HepG2 (cell line): Measurements from ENCODE around the gene DPP6. TPM values are rescaled to one million over a fixed set of nuclear protein-coding genes. Genes with fewer than 3 reads are reported as not detected.

ENCODE experiments used
- BRD4 ChIP-seq: sonication (generic); formaldehyde crosslinking; IDR thresholded peaks from 2 replicates; pipeline ENCODE4 v1.4.0; 2020; ENCODE audit warnings: missing genetic modification reagents
- HOXA5 ChIP-seq: sonication (generic); formaldehyde crosslinking; IDR thresholded peaks from 2 replicates; pipeline ENCODE4 v1.4.0; 2020; ENCODE audit warnings: missing genetic modification reagents
- HOXA7 ChIP-seq: sonication (generic); formaldehyde crosslinking; IDR thresholded peaks from 2 replicates; pipeline ENCODE4 v1.8.1; 2022; ENCODE audit warnings: mild to moderate bottlenecking, missing genetic modification reagents, moderate library complexity
- JDP2 ChIP-seq: sonication (generic); formaldehyde crosslinking; IDR thresholded peaks from 2 replicates; pipeline ENCODE4 v1.8.1; 2022; ENCODE audit warnings: missing genetic modification reagents, borderline replicate concordance
- NR1H2 ChIP-seq: sonication (generic); formaldehyde crosslinking; IDR thresholded peaks from 2 replicates; pipeline ENCODE4 v1.8.1; 2022; ENCODE audit warnings: low read depth, missing genetic modification reagents, borderline replicate concordance
- SPEN ChIP-seq: sonication (generic); formaldehyde crosslinking; IDR thresholded peaks from 2 replicates; pipeline ENCODE4 v1.5.1; 2020; ENCODE audit warnings: low read depth, mild to moderate bottlenecking, missing genetic modification reagents
- ZBTB7B ChIP-seq: sonication (generic); formaldehyde crosslinking; IDR thresholded peaks from 2 replicates; pipeline ENCODE4 v1.4.0; 2020; ENCODE audit warnings: missing genetic modification reagents
- ZNF850 ChIP-seq: sonication (generic); formaldehyde crosslinking; conservative IDR thresholded peaks from 2 replicates; pipeline ENCODE4 v1.9.0; 2021; ENCODE audit warnings: mild to moderate bottlenecking, missing genetic modification reagents
- polyA plus RNA-seq, 8 experiments: library from polyadenylated mRNA; depleted of rRNA in 3 of 8; stranded (reverse) in 7 of 8; unstranded in 1 of 8; fragments of >200 nt; fragmentation: Illumina TruSeq in 4 of 8; extraction: Trizol in 4 of 8; gene quantifications; 2 replicates each; pipeline versions ENCODE4 v1.2.1 to v1.2.3, GENCODE V29; 2011 to 2016; ENCODE audit warnings: low read depth in 4 of 8, missing spikeins in 1 of 8, mixed read lengths in 1 of 8; ENCODE audit not compliant: insufficient read depth in 1 of 8
- total RNA-seq, 5 experiments: library from RNA; depleted of rRNA; stranded (reverse); fragments of >200 nt; fragmentation: Illumina TruSeq; extraction: Trizol; gene quantifications; 2 replicates each; pipeline ENCODE4 v1.2.3, GENCODE V29; 2016; ENCODE audit warnings: low read depth in 1 of 5
- TF ChIP-seq, protein P1 (sequence below): sonication (generic); formaldehyde crosslinking; IDR thresholded peaks from 2 replicates; pipeline ENCODE4 v1.9.0; 2021; ENCODE audit warnings: missing genetic modification reagents, borderline replicate concordance
- TF ChIP-seq, protein P2 (sequence below): sonication (generic); formaldehyde crosslinking; IDR thresholded peaks from 2 replicates; pipeline ENCODE4 v1.8.1; 2023; ENCODE audit warnings: mild to moderate bottlenecking, missing genetic modification reagents
- TF ChIP-seq, protein P3 (sequence below): sonication (generic); formaldehyde crosslinking; IDR thresholded peaks from 2 replicates; pipeline ENCODE4 v1.5.1; 2020; ENCODE audit warnings: missing genetic modification reagents, mild to moderate bottlenecking, borderline replicate concordance
- TF ChIP-seq, protein P4 (sequence below): sonication (generic); formaldehyde crosslinking; IDR thresholded peaks from 2 replicates; pipeline ENCODE4 v1.5.0; 2020; ENCODE audit warnings: mild to moderate bottlenecking, missing genetic modification reagents

The DPP6 gene
- total and polyA plus RNA-seq, 2 of the 13 experiments (the other 11 are each of a cell fraction or from before 2014, with no cell fraction given), result not detected

DNA sequence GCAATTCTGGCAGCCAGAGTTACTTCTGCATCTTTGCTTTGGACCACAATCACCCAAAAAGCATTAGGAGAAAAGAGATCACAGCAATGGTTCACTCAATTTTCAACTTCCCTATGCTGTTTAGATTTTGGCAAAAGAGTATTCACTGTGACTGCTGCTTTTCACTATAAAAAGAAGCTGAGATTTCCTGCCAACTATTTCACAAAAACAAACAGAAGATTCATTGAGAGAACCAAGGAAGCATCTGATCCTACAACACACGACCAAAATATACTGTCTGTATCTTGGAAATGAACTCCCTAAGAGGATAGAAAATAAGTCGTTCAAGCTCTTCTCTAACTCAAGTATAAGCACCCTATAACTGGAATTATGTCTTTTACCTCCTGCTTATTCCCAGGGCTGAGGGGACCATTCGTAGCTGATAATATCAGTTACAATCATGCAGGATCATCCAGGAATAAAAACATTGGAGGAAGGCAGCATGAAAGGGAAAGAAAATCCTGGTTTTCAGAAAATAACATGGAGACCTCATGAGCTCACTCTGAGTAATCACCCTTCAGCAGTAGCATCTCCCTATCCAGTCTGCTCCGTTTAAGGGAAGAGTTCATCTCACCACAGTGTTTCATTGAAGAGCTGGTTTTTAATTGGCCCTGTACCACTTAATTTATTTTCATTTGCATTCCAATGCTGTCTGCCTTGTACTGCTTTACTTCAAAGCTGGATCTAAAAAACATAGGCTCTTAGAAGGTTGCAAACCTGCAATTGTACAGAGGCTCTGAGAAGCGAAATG lies 694.6 kb downstream of the DPP6 start (continued):
- no peak for TF ChIP-seq NR1H2 (CRISPR knock-in tag)
- no peak for TF ChIP-seq SPEN
- TF ChIP-seq JDP2 (CRISPR knock-in tag), result no peak
- no peak for TF ChIP-seq ZNF850 (CRISPR knock-in tag)
- TF ChIP-seq, protein P1, sequence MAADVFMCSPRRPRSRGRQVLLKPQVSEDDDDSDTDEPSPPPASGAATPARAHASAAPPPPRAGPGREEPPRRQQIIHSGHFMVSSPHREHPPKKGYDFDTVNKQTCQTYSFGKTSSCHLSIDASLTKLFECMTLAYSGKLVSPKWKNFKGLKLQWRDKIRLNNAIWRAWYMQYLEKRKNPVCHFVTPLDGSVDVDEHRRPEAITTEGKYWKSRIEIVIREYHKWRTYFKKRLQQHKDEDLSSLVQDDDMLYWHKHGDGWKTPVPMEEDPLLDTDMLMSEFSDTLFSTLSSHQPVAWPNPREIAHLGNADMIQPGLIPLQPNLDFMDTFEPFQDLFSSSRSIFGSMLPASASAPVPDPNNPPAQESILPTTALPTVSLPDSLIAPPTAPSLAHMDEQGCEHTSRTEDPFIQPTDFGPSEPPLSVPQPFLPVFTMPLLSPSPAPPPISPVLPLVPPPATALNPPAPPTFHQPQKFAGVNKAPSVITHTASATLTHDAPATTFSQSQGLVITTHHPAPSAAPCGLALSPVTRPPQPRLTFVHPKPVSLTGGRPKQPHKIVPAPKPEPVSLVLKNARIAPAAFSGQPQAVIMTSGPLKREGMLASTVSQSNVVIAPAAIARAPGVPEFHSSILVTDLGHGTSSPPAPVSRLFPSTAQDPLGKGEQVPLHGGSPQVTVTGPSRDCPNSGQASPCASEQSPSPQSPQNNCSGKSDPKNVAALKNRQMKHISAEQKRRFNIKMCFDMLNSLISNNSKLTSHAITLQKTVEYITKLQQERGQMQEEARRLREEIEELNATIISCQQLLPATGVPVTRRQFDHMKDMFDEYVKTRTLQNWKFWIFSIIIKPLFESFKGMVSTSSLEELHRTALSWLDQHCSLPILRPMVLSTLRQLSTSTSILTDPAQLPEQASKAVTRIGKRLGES (CRISPR knock-in tag), result no peak
- TF ChIP-seq, protein P2, sequence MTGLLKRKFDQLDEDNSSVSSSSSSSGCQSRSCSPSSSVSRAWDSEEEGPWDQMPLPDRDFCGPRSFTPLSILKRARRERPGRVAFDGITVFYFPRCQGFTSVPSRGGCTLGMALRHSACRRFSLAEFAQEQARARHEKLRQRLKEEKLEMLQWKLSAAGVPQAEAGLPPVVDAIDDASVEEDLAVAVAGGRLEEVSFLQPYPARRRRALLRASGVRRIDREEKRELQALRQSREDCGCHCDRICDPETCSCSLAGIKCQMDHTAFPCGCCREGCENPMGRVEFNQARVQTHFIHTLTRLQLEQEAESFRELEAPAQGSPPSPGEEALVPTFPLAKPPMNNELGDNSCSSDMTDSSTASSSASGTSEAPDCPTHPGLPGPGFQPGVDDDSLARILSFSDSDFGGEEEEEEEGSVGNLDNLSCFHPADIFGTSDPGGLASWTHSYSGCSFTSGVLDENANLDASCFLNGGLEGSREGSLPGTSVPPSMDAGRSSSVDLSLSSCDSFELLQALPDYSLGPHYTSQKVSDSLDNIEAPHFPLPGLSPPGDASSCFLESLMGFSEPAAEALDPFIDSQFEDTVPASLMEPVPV (CRISPR knock-in tag), result no peak
- no peak for TF ChIP-seq HOXA7
- TF ChIP-seq, protein P3, sequence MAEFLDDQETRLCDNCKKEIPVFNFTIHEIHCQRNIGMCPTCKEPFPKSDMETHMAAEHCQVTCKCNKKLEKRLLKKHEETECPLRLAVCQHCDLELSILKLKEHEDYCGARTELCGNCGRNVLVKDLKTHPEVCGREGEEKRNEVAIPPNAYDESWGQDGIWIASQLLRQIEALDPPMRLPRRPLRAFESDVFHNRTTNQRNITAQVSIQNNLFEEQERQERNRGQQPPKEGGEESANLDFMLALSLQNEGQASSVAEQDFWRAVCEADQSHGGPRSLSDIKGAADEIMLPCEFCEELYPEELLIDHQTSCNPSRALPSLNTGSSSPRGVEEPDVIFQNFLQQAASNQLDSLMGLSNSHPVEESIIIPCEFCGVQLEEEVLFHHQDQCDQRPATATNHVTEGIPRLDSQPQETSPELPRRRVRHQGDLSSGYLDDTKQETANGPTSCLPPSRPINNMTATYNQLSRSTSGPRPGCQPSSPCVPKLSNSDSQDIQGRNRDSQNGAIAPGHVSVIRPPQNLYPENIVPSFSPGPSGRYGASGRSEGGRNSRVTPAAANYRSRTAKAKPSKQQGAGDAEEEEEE (CRISPR knock-in tag), result no peak
- TF ChIP-seq HOXA5 (CRISPR knock-in tag), result no peak
- TF ChIP-seq, protein P4, sequence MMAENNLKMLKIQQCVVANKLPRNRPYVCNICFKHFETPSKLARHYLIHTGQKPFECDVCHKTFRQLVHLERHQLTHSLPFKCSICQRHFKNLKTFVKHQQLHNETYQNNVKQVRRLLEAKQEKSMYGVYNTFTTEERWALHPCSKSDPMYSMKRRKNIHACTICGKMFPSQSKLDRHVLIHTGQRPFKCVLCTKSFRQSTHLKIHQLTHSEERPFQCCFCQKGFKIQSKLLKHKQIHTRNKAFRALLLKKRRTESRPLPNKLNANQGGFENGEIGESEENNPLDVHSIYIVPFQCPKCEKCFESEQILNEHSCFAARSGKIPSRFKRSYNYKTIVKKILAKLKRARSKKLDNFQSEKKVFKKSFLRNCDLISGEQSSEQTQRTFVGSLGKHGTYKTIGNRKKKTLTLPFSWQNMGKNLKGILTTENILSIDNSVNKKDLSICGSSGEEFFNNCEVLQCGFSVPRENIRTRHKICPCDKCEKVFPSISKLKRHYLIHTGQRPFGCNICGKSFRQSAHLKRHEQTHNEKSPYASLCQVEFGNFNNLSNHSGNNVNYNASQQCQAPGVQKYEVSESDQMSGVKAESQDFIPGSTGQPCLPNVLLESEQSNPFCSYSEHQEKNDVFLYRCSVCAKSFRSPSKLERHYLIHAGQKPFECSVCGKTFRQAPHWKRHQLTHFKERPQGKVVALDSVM (CRISPR knock-in tag), result no peak
- TF ChIP-seq ZBTB7B (CRISPR knock-in tag), result no peak
- no peak for TF ChIP-seq BRD4 (CRISPR knock-in tag)
